Neural cell (in vitro differentiated cells): ENCODE results near the gene RGS9. TPM values are rescaled to one million over a fixed set of nuclear protein-coding genes. Genes with fewer than 3 reads are reported as not detected.

ENCODE experiments used
- H2AFZ ChIP-seq: fragments of 200-600, 300-800 bp; sonication (generic), shearing (Covaris generic); 2 replicates; pipeline ENCODE4 v1.6.0; 2014; ENCODE audit warnings: low read depth, mild to moderate bottlenecking, antibody characterized with exemption, low read length, moderate library complexity
- H3F3A ChIP-seq: fragments of 200-600 bp; shearing (Covaris generic); 2 replicates; pipeline ENCODE4 v1.6.1; 2016; ENCODE audit warnings: mild to moderate bottlenecking, moderate library complexity, mixed read lengths, antibody characterized with exemption, low read length; ENCODE audit not compliant: insufficient read depth, poor library complexity, severe bottlenecking
- H3K27ac ChIP-seq: fragments of 200-600, 300-800 bp; sonication (generic), shearing (Covaris generic); 2 replicates; pipeline ENCODE4 v1.5.1; 2014; ENCODE audit warnings: mild to moderate bottlenecking, low read length, moderate library complexity
- H3K27me3 ChIP-seq: fragments of 300-800, 200-600 bp; sonication (generic), shearing (Covaris generic); 2 replicates; pipeline ENCODE4 v1.6.0; 2014; ENCODE audit warnings: mild to moderate bottlenecking, low read depth, low read length, moderate library complexity; ENCODE audit not compliant: insufficient read depth
- H3K36me3 ChIP-seq: fragments of 300-800, 200-600 bp; sonication (generic), shearing (Covaris generic); 2 replicates; pipeline ENCODE4 v1.5.1; 2014; ENCODE audit warnings: mild to moderate bottlenecking, antibody characterized with exemption, low read length, moderate library complexity; ENCODE audit not compliant: insufficient read depth
- H3K4me2 ChIP-seq: fragments of 300-800, 200-600 bp; sonication (generic), shearing (Covaris generic); 2 replicates; pipeline ENCODE4 v1.6.0; 2014; ENCODE audit warnings: mild to moderate bottlenecking, low read length
- H3K4me3 ChIP-seq: fragments of 300-800, 200-600 bp; sonication (generic), shearing (Covaris generic); 2 replicates; pipeline ENCODE4 v1.5.1; 2014; ENCODE audit warnings: mild to moderate bottlenecking, low read length, moderate library complexity
- H3K79me2 ChIP-seq: fragments of 200-600 bp; shearing (Covaris generic); replicated peaks from 2 replicates; pipeline ENCODE4 v1.6.0; 2014; ENCODE audit warnings: mild to moderate bottlenecking, low read length, moderate library complexity; ENCODE audit not compliant: insufficient read depth
- H3K9ac ChIP-seq: fragments of 300-800, 200-600 bp; sonication (generic), shearing (Covaris generic); 2 replicates; pipeline ENCODE4 v1.6.1; 2016; ENCODE audit warnings: mild to moderate bottlenecking, low read length, mixed read lengths
- H3K9me2 ChIP-seq: fragments of 200-600 bp; shearing (Covaris generic); 2 replicates; pipeline ENCODE4 v1.6.1; 2016; ENCODE audit warnings: mild to moderate bottlenecking, low read length, mixed read lengths; ENCODE audit not compliant: insufficient read depth
- H3K9me3 ChIP-seq: fragments of 200-600, 300-800 bp; sonication (generic), shearing (Covaris generic); 2 replicates; pipeline ENCODE4 v1.6.1; 2016; ENCODE audit warnings: mild to moderate bottlenecking, mixed run types, low read length, moderate library complexity, mixed read lengths
- H4K20me1 ChIP-seq: fragments of 200-600 bp; shearing (Covaris generic); 2 replicates; pipeline ENCODE4 v1.6.1; 2016; ENCODE audit warnings: mild to moderate bottlenecking, mixed run types; ENCODE audit not compliant: insufficient read depth
- EP300 ChIP-seq: fragments of 450-650 bp; conservative IDR thresholded peaks from 2 replicates; pipeline ENCODE4 v1.6.1; 2014; ENCODE audit warnings: antibody characterized with exemption, mild to moderate bottlenecking, moderate library complexity; ENCODE audit not compliant: poor library complexity, severe bottlenecking
- EZH2 ChIP-seq: fragments of 200-600, 300-800 bp; shearing (Covaris generic), sonication (generic); IDR thresholded peaks from 2 replicates; pipeline ENCODE4 v1.6.1; 2014; ENCODE audit warnings: antibody characterized with exemption, low read length, borderline replicate concordance, mild to moderate bottlenecking; ENCODE audit not compliant: insufficient read depth, poor library complexity, severe bottlenecking
- MXI1 ChIP-seq: fragments of 450-650 bp; conservative IDR thresholded peaks from 2 replicates; pipeline ENCODE4 v1.6.1; 2014; ENCODE audit warnings: antibody characterized with exemption, mild to moderate bottlenecking; ENCODE audit not compliant: poor library complexity, severe bottlenecking
- POLR2AphosphoS5 ChIP-seq: IDR thresholded peaks from 2 replicates; pipeline ENCODE4 v1.6.1; 2012
- RAD21 ChIP-seq: fragments of 450-650 bp; conservative IDR thresholded peaks from 2 replicates; pipeline ENCODE4 v1.6.1; 2014; ENCODE audit warnings: antibody characterized with exemption, mild to moderate bottlenecking, moderate library complexity
- REST ChIP-seq: IDR thresholded peaks from 2 replicates; pipeline ENCODE4 v1.6.1; 2012; ENCODE audit warnings: borderline replicate concordance
- SMC3 ChIP-seq: fragments of 450-650 bp; conservative IDR thresholded peaks from 2 replicates; pipeline ENCODE4 v1.6.1; 2014; ENCODE audit warnings: antibody characterized with exemption, mild to moderate bottlenecking, moderate library complexity; ENCODE audit not compliant: poor library complexity
- TAF1 ChIP-seq: IDR thresholded peaks from 2 replicates; pipeline ENCODE4 v1.6.1; 2012; ENCODE audit warnings: low read depth
- polyA plus RNA-seq: library from polyadenylated mRNA; depleted of rRNA; stranded (reverse); fragments of >200 nt; gene quantifications from 2 replicates; pipeline ENCODE4 v1.2.3, GENCODE V29; 2014
- TF ChIP-seq, protein P1 (sequence below): fragments of 450-650 bp; IDR thresholded peaks from 2 replicates; pipeline ENCODE4 v1.5.1; 2014; ENCODE audit warnings: antibody characterized with exemption, mild to moderate bottlenecking, moderate library complexity; ENCODE audit not compliant: poor library complexity, severe bottlenecking

RGS9 gene
- polyA plus RNA-seq, 1 donor from 2014 or later = 6.8 TPM

GRCh38 chr17:65259281-65259680 lies 122.1 kb downstream of the RGS9 start:
- TF ChIP-seq EP300 = no peak
- no peak for TF ChIP-seq REST
- no peak for TF ChIP-seq RAD21
- no peak for TF ChIP-seq MXI1
- TF ChIP-seq EZH2 = no peak
- TF ChIP-seq, protein P1, sequence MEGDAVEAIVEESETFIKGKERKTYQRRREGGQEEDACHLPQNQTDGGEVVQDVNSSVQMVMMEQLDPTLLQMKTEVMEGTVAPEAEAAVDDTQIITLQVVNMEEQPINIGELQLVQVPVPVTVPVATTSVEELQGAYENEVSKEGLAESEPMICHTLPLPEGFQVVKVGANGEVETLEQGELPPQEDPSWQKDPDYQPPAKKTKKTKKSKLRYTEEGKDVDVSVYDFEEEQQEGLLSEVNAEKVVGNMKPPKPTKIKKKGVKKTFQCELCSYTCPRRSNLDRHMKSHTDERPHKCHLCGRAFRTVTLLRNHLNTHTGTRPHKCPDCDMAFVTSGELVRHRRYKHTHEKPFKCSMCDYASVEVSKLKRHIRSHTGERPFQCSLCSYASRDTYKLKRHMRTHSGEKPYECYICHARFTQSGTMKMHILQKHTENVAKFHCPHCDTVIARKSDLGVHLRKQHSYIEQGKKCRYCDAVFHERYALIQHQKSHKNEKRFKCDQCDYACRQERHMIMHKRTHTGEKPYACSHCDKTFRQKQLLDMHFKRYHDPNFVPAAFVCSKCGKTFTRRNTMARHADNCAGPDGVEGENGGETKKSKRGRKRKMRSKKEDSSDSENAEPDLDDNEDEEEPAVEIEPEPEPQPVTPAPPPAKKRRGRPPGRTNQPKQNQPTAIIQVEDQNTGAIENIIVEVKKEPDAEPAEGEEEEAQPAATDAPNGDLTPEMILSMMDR = no peak
- no peak for TF ChIP-seq POLR2AphosphoS5
- TF ChIP-seq TAF1 = no peak
- no peak for TF ChIP-seq SMC3
- Histone ChIP-seq H3K9me3 (no peaks in the 10 kb centered on the region), H4K20me1 (no peaks in the 10 kb centered on the region)

GRCh38 chr17:65259696-65260485 lies 122.7 kb downstream of the RGS9 start:
- no peak overlapping the region for H3K4me3 ChIP-seq
- no peaks in the 10 kb centered on the region for H3K36me3 ChIP-seq
- H3K27me3 ChIP-seq = no peaks in the 10 kb centered on the region
- H3K9me3 ChIP-seq = no peaks in the 10 kb centered on the region
- no peaks in the 10 kb centered on the region for H3K9me2 ChIP-seq
- no peak overlapping the region for H2AFZ ChIP-seq
- no peaks in the 10 kb centered on the region for H4K20me1 ChIP-seq
- no peak overlapping the region for H3K9ac ChIP-seq
- H3K27ac ChIP-seq = no peak overlapping the region
- no peak overlapping the region for H3K4me2 ChIP-seq
- TF ChIP-seq EZH2 (no peak), POLR2AphosphoS5 (peak; percentile 25), MXI1 (no peak)
- peaks cover 10% of the 10 kb centered on the region for H3F3A ChIP-seq
- no peaks in the 10 kb centered on the region for H3K79me2 ChIP-seq

More at GRCh38 chr17:65259281-65259680, 122.1 kb downstream of the RGS9 start:
- Histone ChIP-seq H3K9ac (no peak overlapping the region), H2AFZ (no peak overlapping the region), H3K27ac (no peak overlapping the region), H3K4me3 (no peak overlapping the region), H3K27me3 (no peaks in the 10 kb centered on the region), H3K9me2 (no peaks in the 10 kb centered on the region), H3K36me3 (no peaks in the 10 kb centered on the region), H3K4me2 (no peak overlapping the region), H3K79me2 (no peaks in the 10 kb centered on the region), H3F3A (peaks cover 10% of the 10 kb centered on the region)
